HUES6 (cell line): Measurements from ENCODE around the gene TGDS.

Experiments used
- H3K27ac ChIP-seq: 2 replicates; pipeline ENCODE4 v1.7.0; 2013; ENCODE audit warnings: low read depth, mild to moderate bottlenecking, low read length, inconsistent platforms
- H3K27me3 ChIP-seq: 2 replicates; pipeline ENCODE4 v1.6.1; 2013; ENCODE audit warnings: low read length; ENCODE audit not compliant: control insufficient read depth, insufficient read depth
- H3K36me3 ChIP-seq: 2 replicates; pipeline ENCODE4 v1.6.1; 2013; ENCODE audit warnings: low read length; ENCODE audit not compliant: control insufficient read depth, insufficient read depth
- H3K4me1 ChIP-seq: 2 replicates; pipeline ENCODE4 v1.6.1; 2013; ENCODE audit warnings: low read length; ENCODE audit not compliant: control insufficient read depth, insufficient read depth
- H3K4me3 ChIP-seq: 2 replicates; pipeline ENCODE4 v1.5.1; 2013; ENCODE audit warnings: low read depth, low read length
- H3K9ac ChIP-seq: one replicate; pipeline ENCODE4 v1.6.1; 2013; ENCODE audit warnings: mild to moderate bottlenecking, low read length
- H3K9me3 ChIP-seq: 2 replicates; pipeline ENCODE4 v1.6.1; 2013; ENCODE audit warnings: low read depth, low read length; ENCODE audit not compliant: control insufficient read depth, insufficient read depth

The TGDS gene

GRCh38 chr13:94568443-94568842, 27.5 kb downstream of the TGDS start:
- Histone ChIP-seq H3K36me3 (peaks cover 35% of the 10 kb centered on the region), H3K4me1 (no peaks in the 10 kb centered on the region), H3K9ac (no peak overlapping the region)

DNA sequence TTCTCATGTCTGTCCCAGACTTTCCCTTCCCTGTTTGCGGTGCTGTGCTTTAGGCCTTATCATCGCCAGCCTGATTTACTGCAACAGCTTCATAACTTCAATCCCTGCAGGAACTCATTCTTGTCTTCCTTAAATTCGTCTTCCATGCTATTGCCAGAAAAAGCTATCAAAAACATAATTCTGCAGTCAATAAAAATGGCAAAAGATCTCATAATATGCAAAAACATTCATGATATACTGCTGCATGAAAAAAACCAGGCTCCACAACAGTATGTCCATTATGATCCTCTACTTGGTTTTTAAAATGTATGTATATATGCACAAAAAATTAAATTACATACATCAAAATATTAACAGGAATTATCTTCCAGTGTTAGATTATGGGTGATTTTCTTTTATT, 28.4 kb downstream of the TGDS start:
- H3K36me3 ChIP-seq: peaks cover 26% of the 10 kb centered on the region

More at GRCh38 chr13:94568443-94568842, 27.5 kb downstream of the TGDS start:
- Histone ChIP-seq H3K9me3 (no peaks in the 10 kb centered on the region), H3K27ac (no peak overlapping the region), H3K27me3 (no peaks in the 10 kb centered on the region), H3K4me3 (no peak overlapping the region)

GRCh38 chr13:94561126-94561525, 34.8 kb downstream of the TGDS start:
- H3K4me1 ChIP-seq: no peaks in the 10 kb centered on the region
- no peaks in the 10 kb centered on the region for H3K9me3 ChIP-seq
- H3K27ac ChIP-seq: no peak overlapping the region
- no peak overlapping the region for H3K4me3 ChIP-seq
- H3K36me3 ChIP-seq: no peaks in the 10 kb centered on the region; the same call in 1 of the 2 replicates
- no peak overlapping the region for H3K9ac ChIP-seq
- H3K27me3 ChIP-seq: no peaks in the 10 kb centered on the region

More for the DNA sequence above, 28.4 kb downstream of the TGDS start:
- Histone ChIP-seq H3K4me1 (no peaks in the 10 kb centered on the region), H3K4me3 (no peak overlapping the region), H3K9ac (no peak overlapping the region), H3K27me3 (no peaks in the 10 kb centered on the region), H3K27ac (no peak overlapping the region), H3K9me3 (no peaks in the 10 kb centered on the region)

- no peak overlapping the region for H3K4me3 ChIP-seq
- no peaks in the 10 kb centered on the region for H3K9me3 ChIP-seq
- no peaks in the 10 kb centered on the region for H3K4me1 ChIP-seq
- no peak overlapping the region for H3K27ac ChIP-seq
- H3K9ac ChIP-seq: no peak overlapping the region
- H3K36me3 ChIP-seq: no peaks in the 10 kb centered on the region; the same call in 1 of the 2 replicates
- H3K27me3 ChIP-seq: no peaks in the 10 kb centered on the region
Measured at GRCh38 chr13:94560116-94560515, 35.8 kb downstream of the TGDS start.

DNA sequence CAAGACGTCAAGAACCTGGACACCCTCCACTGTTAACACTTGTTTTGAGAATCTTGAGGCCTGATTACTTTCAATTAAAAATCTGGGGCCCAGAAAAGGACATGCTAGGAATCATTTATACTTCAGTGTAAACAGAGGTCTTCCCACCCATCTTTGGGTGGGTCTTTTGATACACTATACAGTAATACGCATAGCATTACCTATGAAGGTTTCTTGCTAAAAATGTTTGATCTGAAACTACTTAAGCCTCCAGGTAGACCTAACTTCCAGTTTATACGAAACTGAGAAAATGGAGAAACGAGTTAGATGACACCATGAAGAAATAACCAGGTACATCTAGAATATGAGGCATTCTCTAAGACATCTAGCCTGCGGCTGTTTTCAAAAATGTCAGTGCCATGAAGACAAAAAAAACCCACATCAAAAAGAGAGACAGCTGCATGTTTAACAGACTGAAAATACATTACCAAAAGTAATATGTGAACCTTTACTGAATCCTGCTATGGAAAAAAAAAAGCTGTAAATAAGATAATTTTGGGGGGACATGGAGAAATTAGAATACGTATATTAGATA, 36.6 kb downstream of the TGDS start:
- H3K27ac ChIP-seq: no peak overlapping the region
- H3K36me3 ChIP-seq: no peaks in the 10 kb centered on the region; the same call in 1 of the 2 replicates
- no peak overlapping the region for H3K9ac ChIP-seq
- no peaks in the 10 kb centered on the region for H3K27me3 ChIP-seq
- no peaks in the 10 kb centered on the region for H3K9me3 ChIP-seq
- no peak overlapping the region for H3K4me3 ChIP-seq
- no peaks in the 10 kb centered on the region for H3K4me1 ChIP-seq

DNA sequence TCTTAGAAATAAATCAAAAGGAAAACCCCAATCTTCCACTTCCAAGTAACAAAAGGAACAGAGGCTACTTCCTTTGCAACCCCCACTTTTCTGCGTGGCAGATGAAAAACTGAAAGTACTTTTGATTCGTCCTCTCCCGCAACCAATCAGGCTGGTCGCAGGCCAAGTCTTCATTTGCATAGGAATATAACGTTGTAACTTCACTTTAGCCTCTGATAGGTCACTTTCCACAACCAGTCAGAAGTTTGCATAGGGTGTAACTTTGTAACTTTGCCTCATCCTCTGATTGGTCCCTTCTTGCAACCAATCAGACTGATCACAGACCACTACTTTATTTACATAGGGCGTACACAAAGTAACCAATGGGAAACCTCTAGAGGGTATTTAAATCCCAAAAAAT, 37.2 kb downstream of the TGDS start:
- Histone ChIP-seq H3K27me3 (no peaks in the 10 kb centered on the region), H3K4me3 (no peak overlapping the region), H3K27ac (no peak overlapping the region), H3K9ac (no peak overlapping the region), H3K9me3 (no peaks in the 10 kb centered on the region), H3K4me1 (no peaks in the 10 kb centered on the region), H3K36me3 (no peaks in the 10 kb centered on the region; the same call in 1 of the 2 replicates)

GRCh38 chr13:94557684-94558235, 38.2 kb downstream of the TGDS start:
- Histone ChIP-seq H3K4me3 (no peak overlapping the region), H3K27me3 (no peaks in the 10 kb centered on the region), H3K36me3 (no peaks in the 10 kb centered on the region; the same call in 1 of the 2 replicates), H3K9me3 (no peaks in the 10 kb centered on the region), H3K4me1 (no peaks in the 10 kb centered on the region), H3K27ac (no peak overlapping the region), H3K9ac (no peak overlapping the region)

- Histone ChIP-seq H3K4me1 (no peaks in the 10 kb centered on the region), H3K4me3 (no peak overlapping the region), H3K9me3 (no peaks in the 10 kb centered on the region), H3K27me3 (no peaks in the 10 kb centered on the region), H3K27ac (no peak overlapping the region), H3K9ac (no peak overlapping the region), H3K36me3 (no peaks in the 10 kb centered on the region)
Measured at GRCh38 chr13:94556621-94557020, 39.3 kb downstream of the TGDS start.

DNA sequence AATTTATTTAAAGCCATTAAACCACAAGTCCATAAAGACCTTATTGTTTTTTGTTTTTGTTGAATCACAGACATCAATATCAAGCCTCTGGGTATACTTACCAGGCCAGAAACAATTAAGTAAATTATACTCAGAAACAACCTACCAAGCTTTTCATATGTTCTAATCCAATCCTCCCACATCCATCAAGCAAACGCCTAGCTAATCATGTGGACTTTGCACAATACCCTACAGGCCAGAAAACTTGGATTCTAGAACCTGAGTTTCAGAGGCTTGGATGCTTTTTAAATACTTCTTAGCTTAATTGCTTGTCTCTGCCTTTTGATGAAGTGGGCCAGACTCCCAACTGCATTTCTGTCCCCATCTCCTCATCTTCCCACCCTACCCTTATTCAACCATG, 39.9 kb downstream of the TGDS start:
- Histone ChIP-seq H3K4me3 (no peak overlapping the region), H3K4me1 (no peaks in the 10 kb centered on the region), H3K9ac (no peak overlapping the region), H3K27ac (no peak overlapping the region), H3K9me3 (no peaks in the 10 kb centered on the region), H3K36me3 (no peaks in the 10 kb centered on the region), H3K27me3 (no peaks in the 10 kb centered on the region)

GRCh38 chr13:94553766-94554165, 42.2 kb downstream of the TGDS start:
- H3K36me3 ChIP-seq: no peaks in the 10 kb centered on the region
- no peak overlapping the region for H3K27ac ChIP-seq
- no peak overlapping the region for H3K4me3 ChIP-seq
- no peak overlapping the region for H3K9ac ChIP-seq
- H3K4me1 ChIP-seq: no peaks in the 10 kb centered on the region
- H3K27me3 ChIP-seq: no peaks in the 10 kb centered on the region
- no peaks in the 10 kb centered on the region for H3K9me3 ChIP-seq

DNA sequence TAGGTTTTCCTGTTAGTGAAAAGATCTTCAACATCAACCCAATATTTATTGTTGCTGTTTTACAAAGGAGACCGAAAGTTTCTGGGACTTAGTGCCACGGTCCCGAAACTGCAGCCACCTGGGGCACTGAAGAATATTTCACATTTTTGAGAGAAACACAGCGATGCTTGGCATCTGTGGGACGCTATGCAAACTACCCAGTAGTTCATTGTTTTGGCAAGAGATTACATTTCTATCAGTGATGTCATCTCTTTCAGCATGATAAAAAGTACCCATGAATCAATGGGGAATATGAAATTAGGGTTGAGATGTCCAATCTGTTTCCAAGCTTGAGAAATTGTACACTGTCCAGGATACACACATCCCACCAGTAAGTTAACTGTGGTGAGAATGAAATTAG, 43.9 kb downstream of the TGDS start:
- Histone ChIP-seq H3K4me1 (peaks cover 6% of the 10 kb centered on the region), H3K9ac (no peak overlapping the region), H3K9me3 (no peaks in the 10 kb centered on the region), H3K4me3 (no peak overlapping the region), H3K27me3 (no peaks in the 10 kb centered on the region), H3K27ac (no peak overlapping the region), H3K36me3 (no peaks in the 10 kb centered on the region)
